OCI-LY7 (cell line): ENCODE results near the gene COL1A2. TPM values are rescaled to one million over a fixed set of nuclear protein-coding genes. Genes with fewer than 3 reads are reported as not detected.

Experiments
- BruUV-seq: library from RNA; stranded (reverse); fragments of 400-500 nt; replicated peaks from 2 replicates; lab custom pipeline; 2021; lab: Mats Ljungman, UMichigan
- CTCF ChIA-PET: fragments of 300-600 bp; sonication (Branson Sonifier 250); formaldehyde crosslinking; loops from one replicate; lab custom pipeline; 2022; ENCODE audit warnings: antibody characterized with exemption; ENCODE audit not compliant: unreplicated experiment; lab: Charles Lee
- POLR2A ChIA-PET: fragments of 300-600 bp; sonication (Branson Sonifier 250); formaldehyde crosslinking; loops from one replicate; lab custom pipeline; 2022; ENCODE audit warnings: antibody characterized with exemption; lab: Charles Lee
- DNase-seq: peaks from one replicate; pipeline ENCODE4 v3.0.0-alpha.2; 2015; ENCODE audit warnings: low spot score
- H2AFZ ChIP-seq: fragments of 200-600 bp; sonication (generic), shearing (Covaris generic); 2 replicates; pipeline ENCODE4 v1.6.1; 2014; ENCODE audit warnings: mild to moderate bottlenecking, antibody characterized with exemption, low read length, moderate library complexity
- H3K27ac ChIP-seq: fragments of 200-600 bp; sonication (generic); 2 replicates; pipeline ENCODE4 v1.5.1; 2014; ENCODE audit warnings: mixed run types, low read depth, mild to moderate bottlenecking, moderate library complexity, low read length, inconsistent platforms; ENCODE audit not compliant: poor library complexity, severe bottlenecking
- H3K36me3 ChIP-seq: fragments of 200-600 bp; sonication (generic); 2 replicates; pipeline ENCODE4 v1.6.1; 2014; ENCODE audit warnings: mild to moderate bottlenecking, antibody characterized with exemption, low read length, moderate library complexity, mixed read lengths; ENCODE audit not compliant: insufficient read depth
- H3K4me1 ChIP-seq: fragments of 200-600 bp; sonication (generic); 2 replicates; pipeline ENCODE4 v1.5.1; 2014; ENCODE audit warnings: mild to moderate bottlenecking, low read length; ENCODE audit not compliant: insufficient read depth, poor library complexity, severe bottlenecking
- H3K4me2 ChIP-seq: fragments of 200-600 bp; sonication (generic); 2 replicates; pipeline ENCODE4 v1.6.1; 2014; ENCODE audit warnings: mild to moderate bottlenecking, low read length
- H3K4me3 ChIP-seq: fragments of 200-600 bp; sonication (generic); 2 replicates; pipeline ENCODE4 v1.5.1; 2014; ENCODE audit warnings: mild to moderate bottlenecking, low read depth, low read length; ENCODE audit not compliant: poor library complexity, severe bottlenecking
- H3K79me2 ChIP-seq: fragments of 200-600 bp; sonication (generic); 2 replicates; pipeline ENCODE4 v1.6.1; 2016; ENCODE audit warnings: low read depth, mild to moderate bottlenecking, low read length, moderate library complexity, mixed read lengths; ENCODE audit not compliant: insufficient read depth
- H3K9me2 ChIP-seq: fragments of 200-600 bp; sonication (generic); 2 replicates; pipeline ENCODE4 v1.6.1; 2016; ENCODE audit warnings: mild to moderate bottlenecking, low read length, mixed read lengths; ENCODE audit not compliant: insufficient read depth
- H3K9me3 ChIP-seq: fragments of 200-600 bp; sonication (generic); 2 replicates; pipeline ENCODE4 v1.6.1; 2014; ENCODE audit warnings: mild to moderate bottlenecking, mixed run types, low read length, mixed read lengths
- H4K20me1 ChIP-seq: fragments of 200-600 bp; sonication (generic); 2 replicates; pipeline ENCODE4 v1.6.1; 2014; ENCODE audit warnings: mild to moderate bottlenecking, antibody characterized with exemption, low read length, moderate library complexity, mixed read lengths; ENCODE audit not compliant: insufficient read depth
- EZH2phosphoT487 ChIP-seq: fragments of 200-600 bp; sonication (generic); IDR thresholded peaks from 2 replicates; pipeline ENCODE4 v1.6.1; 2018; ENCODE audit warnings: low read depth, borderline replicate concordance, mild to moderate bottlenecking, mixed run types, antibody characterized with exemption, low read length, moderate library complexity, mixed read lengths
- intact Hi-C: fragments of 100-400 bp; cut with micrococcal nuclease; formaldehyde crosslinking; loops from one replicate; pipeline ENCODE4 v1.10.0; 2022; ENCODE audit not compliant: unreplicated experiment
- total RNA-seq, 2 experiments: library from RNA; depleted of rRNA in 1 of 2; stranded (reverse); fragments of >200 nt in 1 of 2; shearing (Covaris generic) in 1 of 2; gene quantifications; 2 replicates each; pipeline ENCODE4 v1.2.3, GENCODE V29; 2014 to 2022
- TF ChIP-seq, protein P1 (sequence below): fragments of 200-600 bp; sonication (generic); conservative IDR thresholded peaks from 2 replicates; pipeline ENCODE4 v1.5.1; 2014; ENCODE audit warnings: mild to moderate bottlenecking, antibody characterized with exemption, low read length, moderate library complexity, mixed read lengths

Gene COL1A2
- total RNA-seq, 2 experiments from 2014 or later, result not detected

- Histone ChIP-seq H3K4me2 (no peak overlapping the region), H3K4me1 (no peaks in the 10 kb centered on the region), H3K9me3 (no peaks in the 10 kb centered on the region), H3K79me2 (no peaks in the 10 kb centered on the region), H3K27ac (no peak overlapping the region), H3K4me3 (no peak overlapping the region), H2AFZ (no peak overlapping the region), H3K9me2 (no peaks in the 10 kb centered on the region), H4K20me1 (no peaks in the 10 kb centered on the region), H3K36me3 (no peaks in the 10 kb centered on the region)
- DNase-seq, result no peak
- CTCF ChIA-PET, result no interaction called here
- intact Hi-C loops, result no loop called here
- no TSS peak for BruUV-seq
- no peak for TF ChIP-seq EZH2phosphoT487
- TF ChIP-seq, protein P1, sequence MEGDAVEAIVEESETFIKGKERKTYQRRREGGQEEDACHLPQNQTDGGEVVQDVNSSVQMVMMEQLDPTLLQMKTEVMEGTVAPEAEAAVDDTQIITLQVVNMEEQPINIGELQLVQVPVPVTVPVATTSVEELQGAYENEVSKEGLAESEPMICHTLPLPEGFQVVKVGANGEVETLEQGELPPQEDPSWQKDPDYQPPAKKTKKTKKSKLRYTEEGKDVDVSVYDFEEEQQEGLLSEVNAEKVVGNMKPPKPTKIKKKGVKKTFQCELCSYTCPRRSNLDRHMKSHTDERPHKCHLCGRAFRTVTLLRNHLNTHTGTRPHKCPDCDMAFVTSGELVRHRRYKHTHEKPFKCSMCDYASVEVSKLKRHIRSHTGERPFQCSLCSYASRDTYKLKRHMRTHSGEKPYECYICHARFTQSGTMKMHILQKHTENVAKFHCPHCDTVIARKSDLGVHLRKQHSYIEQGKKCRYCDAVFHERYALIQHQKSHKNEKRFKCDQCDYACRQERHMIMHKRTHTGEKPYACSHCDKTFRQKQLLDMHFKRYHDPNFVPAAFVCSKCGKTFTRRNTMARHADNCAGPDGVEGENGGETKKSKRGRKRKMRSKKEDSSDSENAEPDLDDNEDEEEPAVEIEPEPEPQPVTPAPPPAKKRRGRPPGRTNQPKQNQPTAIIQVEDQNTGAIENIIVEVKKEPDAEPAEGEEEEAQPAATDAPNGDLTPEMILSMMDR, result no peak
- POLR2A ChIA-PET, result no interaction called here
Observed at GRCh38 chr7:94431176-94431575, 36.5 kb downstream of the COL1A2 start.

GRCh38 chr7:94431619-94432280, 37.1 kb downstream of the COL1A2 start:
- Histone ChIP-seq H4K20me1 (no peaks in the 10 kb centered on the region), H3K36me3 (no peaks in the 10 kb centered on the region), H3K4me3 (no peak overlapping the region), H3K9me3 (no peaks in the 10 kb centered on the region), H2AFZ (no peak overlapping the region), H3K79me2 (no peaks in the 10 kb centered on the region), H3K9me2 (no peaks in the 10 kb centered on the region), H3K4me1 (no peaks in the 10 kb centered on the region), H3K4me2 (no peak overlapping the region), H3K27ac (no peak overlapping the region)
- BruUV-seq, result no TSS peak
- no peak for TF ChIP-seq EZH2phosphoT487
- TF ChIP-seq, protein P1, result no peak
- POLR2A ChIA-PET, result interaction anchor here (0.6 kb wide), 1 partner anchor 733 kb away, joined by 4 read pairs; no protein-coding TSS in a partner anchor
- no peak for DNase-seq
- intact Hi-C loops, result no loop called here
- CTCF ChIA-PET, result no interaction called here

DNA sequence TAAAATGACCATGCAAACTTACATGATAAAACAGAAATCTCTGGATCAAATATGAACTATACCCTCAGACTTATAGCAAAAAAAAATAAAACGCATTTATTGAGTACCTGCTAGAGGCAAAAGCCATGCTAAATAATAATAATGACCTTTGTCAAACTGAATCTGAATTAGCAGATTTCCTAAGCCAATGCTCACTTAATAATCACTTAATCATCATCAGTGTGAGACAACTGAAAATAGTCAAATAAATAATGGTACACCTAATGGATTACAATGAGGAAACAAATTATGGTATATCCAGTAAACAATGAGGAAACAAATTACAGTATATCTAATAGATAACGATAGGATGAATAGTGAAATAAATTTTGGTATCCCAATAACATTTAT, 37.6 kb downstream of the COL1A2 start:
- intact Hi-C loops, result no loop called here
- DNase-seq, result no peak

More for the DNA sequence above, 37.6 kb downstream of the COL1A2 start:
- no peak overlapping the region for H3K27ac ChIP-seq
- H2AFZ ChIP-seq, result no peak overlapping the region
- H3K4me2 ChIP-seq, result no peak overlapping the region
- H3K4me3 ChIP-seq, result no peak overlapping the region
- no peaks in the 10 kb centered on the region for H3K4me1 ChIP-seq
- TF ChIP-seq, protein P1, result no peak
- no peak for TF ChIP-seq EZH2phosphoT487
- ChIA-PET CTCF (no interaction called here), POLR2A (interaction anchor here (0.6 to 1.1 kb wide), 2 partner anchors 723 to 732 kb away, joined by 3 to 4 read pairs; no protein-coding TSS in a partner anchor)
- no TSS peak for BruUV-seq
- H3K9me2 ChIP-seq, result no peaks in the 10 kb centered on the region
- H3K36me3 ChIP-seq, result no peaks in the 10 kb centered on the region
- no peaks in the 10 kb centered on the region for H4K20me1 ChIP-seq
- no peaks in the 10 kb centered on the region for H3K79me2 ChIP-seq
- H3K9me3 ChIP-seq, result no peaks in the 10 kb centered on the region
